HEK293T (cell line): ENCODE data around the gene GOSR1.
"Not testable (repeated sequence)": the region's sequence is repeated elsewhere in the genome, so short reads cannot be mapped to it uniquely, and the experiment has no call there.

Experiments used
- CTCF ChIA-PET: fragments of 350-600 bp; formaldehyde crosslinking; extraction: SDS; loops from one replicate; lab custom pipeline; 2021; ENCODE audit warnings: antibody characterized with exemption, inconsistent platforms; lab: Yijun Ruan, JAX
- POLR2A ChIA-PET: fragments of 350-600 bp; formaldehyde crosslinking; extraction: SDS; loops from one replicate; lab custom pipeline; 2020; ENCODE audit warnings: antibody characterized with exemption, inconsistent platforms; lab: Yijun Ruan, JAX
- DNase-seq: peaks from one replicate; pipeline ENCODE4 v3.0.0; 2012; ENCODE audit warnings: mixed read lengths; ENCODE audit errors: extremely low spot score
- ARNT ChIP-seq: fragments of 450-650 bp; IDR thresholded peaks from 2 replicates; pipeline ENCODE4 v1.6.1; 2017; ENCODE audit warnings: mild to moderate bottlenecking
- BHLHE40 ChIP-seq: fragments of 450-650 bp; IDR thresholded peaks from 2 replicates; pipeline ENCODE4 v1.6.1; 2016; ENCODE audit warnings: mild to moderate bottlenecking, moderate library complexity, borderline replicate concordance
- CTBP1 ChIP-seq: fragments of 450-650 bp; IDR thresholded peaks from 2 replicates; pipeline ENCODE4 v1.6.1; 2016; ENCODE audit warnings: borderline replicate concordance
- ELF4 ChIP-seq: fragments of 450-650 bp; IDR thresholded peaks from 2 replicates; pipeline ENCODE4 v1.6.1; 2017; ENCODE audit warnings: antibody characterized with exemption
- FOXA1 ChIP-seq: fragments of 450-650 bp; IDR thresholded peaks from 2 replicates; pipeline ENCODE4 v1.6.1; 2016; ENCODE audit warnings: mild to moderate bottlenecking
- FOXK2 ChIP-seq: fragments of 450-650 bp; IDR thresholded peaks from 2 replicates; pipeline ENCODE4 v1.6.1; 2016; ENCODE audit warnings: mild to moderate bottlenecking
- FOXM1 ChIP-seq: fragments of 450-650 bp; IDR thresholded peaks from 2 replicates; pipeline ENCODE4 v1.6.1; 2017; ENCODE audit warnings: mild to moderate bottlenecking, borderline replicate concordance
- HDGF ChIP-seq: fragments of 450-650 bp; IDR thresholded peaks from 2 replicates; pipeline ENCODE4 v1.6.1; 2017; ENCODE audit warnings: antibody characterized with exemption, borderline replicate concordance
- L3MBTL2 ChIP-seq: fragments of 450-650 bp; conservative IDR thresholded peaks from 2 replicates; pipeline ENCODE4 v1.6.1; 2016; ENCODE audit warnings: mild to moderate bottlenecking
- LEF1 ChIP-seq: fragments of 450-650 bp; IDR thresholded peaks from 2 replicates; pipeline ENCODE4 v1.6.1; 2017; ENCODE audit warnings: mild to moderate bottlenecking, borderline replicate concordance
- NFRKB ChIP-seq: fragments of 450-650 bp; IDR thresholded peaks from 2 replicates; pipeline ENCODE4 v1.6.1; 2016; ENCODE audit warnings: mild to moderate bottlenecking, moderate library complexity
- PKNOX1 ChIP-seq: fragments of 450-650 bp; IDR thresholded peaks from 2 replicates; pipeline ENCODE4 v1.6.1; 2016
- SP1 ChIP-seq: fragments of 450-650 bp; IDR thresholded peaks from 2 replicates; pipeline ENCODE4 v1.6.1; 2017
- SUZ12 ChIP-seq: fragments of 450-650 bp; IDR thresholded peaks from 2 replicates; pipeline ENCODE4 v1.6.1; 2016; ENCODE audit warnings: mild to moderate bottlenecking
- TARDBP ChIP-seq: fragments of 450-650 bp; IDR thresholded peaks from 2 replicates; pipeline ENCODE4 v1.6.1; 2016
- ZNF384 ChIP-seq: fragments of 450-650 bp; IDR thresholded peaks from 2 replicates; pipeline ENCODE4 v1.6.1; 2016

Gene GOSR1

DNA sequence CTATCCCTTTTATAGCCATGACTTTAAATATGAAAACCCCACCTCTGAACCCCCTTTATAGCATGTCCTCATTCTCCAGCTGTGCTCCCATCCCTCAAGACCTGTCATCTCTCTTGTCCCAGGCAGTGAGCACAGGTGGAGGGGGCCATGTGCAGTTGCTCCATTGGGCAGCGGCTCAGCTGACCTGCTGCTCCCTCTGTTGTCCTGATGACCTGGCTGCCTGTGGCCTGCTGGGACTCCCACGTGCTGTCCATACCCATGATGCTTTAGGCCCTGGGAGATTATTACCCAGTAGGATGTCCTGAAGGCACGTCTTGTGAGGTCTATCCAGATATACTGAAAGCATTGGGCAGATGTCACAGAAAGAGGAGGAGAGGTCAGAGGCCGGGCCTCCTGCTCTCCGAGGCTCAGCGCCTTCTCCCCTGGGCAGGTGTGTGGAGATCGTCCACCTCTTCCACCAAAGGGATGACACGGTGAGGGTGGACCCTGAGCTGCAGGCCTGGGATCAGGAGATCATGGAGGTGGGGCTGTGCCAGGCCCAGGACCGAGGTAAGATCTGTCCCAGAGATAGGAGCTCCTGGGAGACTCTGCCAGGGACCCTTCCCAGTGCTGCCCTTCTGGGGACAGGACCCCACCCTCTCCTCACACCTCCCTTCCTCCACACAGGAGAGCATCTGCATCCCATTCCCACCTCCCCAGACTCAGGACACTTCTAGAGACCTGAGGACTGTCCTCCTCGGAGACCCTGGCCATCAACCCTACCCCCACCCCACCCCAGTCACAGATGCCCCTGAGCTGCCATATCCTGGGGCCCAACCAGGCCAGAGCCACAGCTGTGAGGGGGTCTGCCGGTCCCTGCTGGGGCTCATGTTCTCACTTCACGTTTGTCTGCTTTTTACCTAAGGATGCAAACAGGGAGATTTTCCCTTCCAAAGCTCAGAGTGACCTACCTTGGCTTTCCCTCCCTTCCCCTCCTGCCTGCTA lies 58.0 kb downstream of the GOSR1 start:
- CTCF ChIA-PET, result no interaction called here
- no peak for DNase-seq
- POLR2A ChIA-PET, result interaction anchor here (0.7 kb wide), 1 partner anchor 9 kb away, joined by 3 read pairs; no protein-coding TSS in a partner anchor
- no peak for TF ChIP-seq NFRKB
- no peak for TF ChIP-seq CTBP1
- TF ChIP-seq L3MBTL2, result no peak
- no peak for TF ChIP-seq LEF1
- TF ChIP-seq SP1, result no peak
- TF ChIP-seq ZNF384, result no peak
- no peak for TF ChIP-seq TARDBP
- no peak for TF ChIP-seq HDGF
- TF ChIP-seq FOXK2, result no peak
- no peak for TF ChIP-seq ELF4
- no peak for TF ChIP-seq PKNOX1
- no peak for TF ChIP-seq ARNT
- TF ChIP-seq FOXM1, result no peak

DNA sequence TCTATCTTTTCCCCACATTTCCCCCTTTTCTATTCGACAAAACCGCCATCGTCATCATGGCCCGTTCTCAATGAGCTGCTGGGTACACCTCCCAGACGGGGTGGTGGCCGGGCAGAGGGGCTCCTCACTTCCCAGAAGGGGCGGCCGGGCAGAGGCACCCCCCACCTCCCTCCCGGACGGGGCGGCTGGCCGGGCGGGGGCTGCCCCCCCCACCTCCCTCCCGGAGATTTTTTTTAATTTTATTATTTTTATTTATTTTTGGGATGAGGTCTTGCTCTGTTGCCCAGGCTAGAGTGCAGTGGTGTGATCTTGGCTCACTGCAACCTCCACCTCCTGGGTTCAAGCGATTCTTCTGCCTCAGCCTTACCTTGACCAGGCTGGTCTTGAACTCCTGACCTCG lies 59.6 kb downstream of the GOSR1 start:
- DNase-seq, POLR2A ChIA-PET, CTCF ChIA-PET: not testable (repeated sequence)

DNA sequence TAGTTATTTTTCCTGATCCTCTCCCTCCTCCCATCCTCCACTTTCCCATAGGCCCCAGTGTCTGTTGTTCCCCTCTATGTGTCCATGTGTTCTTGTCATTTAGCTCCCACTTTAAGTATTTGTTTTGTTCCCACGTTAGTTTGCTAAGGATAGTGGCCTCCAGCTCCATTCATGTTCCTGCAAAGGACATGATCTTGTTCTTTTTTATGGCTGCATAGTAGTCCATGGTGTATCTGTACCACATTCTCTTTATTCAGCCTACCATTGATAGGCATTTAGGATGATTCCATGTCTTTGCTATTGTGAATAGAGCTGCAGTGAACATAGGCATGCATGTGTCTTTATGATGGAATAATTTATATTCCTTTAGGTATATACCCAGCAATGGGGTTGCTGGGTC lies 60.5 kb downstream of the GOSR1 start:
- DNase-seq, POLR2A ChIA-PET, CTCF ChIA-PET: not testable (repeated sequence)

GRCh38 chr17:30541802-30542201 lies 64.6 kb downstream of the GOSR1 start:
- no peak for DNase-seq
- POLR2A ChIA-PET, result no interaction called here
- CTCF ChIA-PET, result no interaction called here
- TF ChIP-seq PKNOX1, result no peak
- no peak for TF ChIP-seq FOXK2
- no peak for TF ChIP-seq ELF4
- no peak for TF ChIP-seq BHLHE40
- TF ChIP-seq NFRKB, result no peak
- no peak for TF ChIP-seq TARDBP
- no peak for TF ChIP-seq ARNT
- no peak for TF ChIP-seq L3MBTL2
- TF ChIP-seq ZNF384, result no peak
- TF ChIP-seq SUZ12, result no peak
- TF ChIP-seq HDGF, result no peak
- TF ChIP-seq SP1, result no peak
- TF ChIP-seq FOXA1, result no peak

GRCh38 chr17:30543456-30543855 lies 66.2 kb downstream of the GOSR1 start:
- TF ChIP-seq SUZ12, result no peak
- no peak for TF ChIP-seq TARDBP
- no peak for TF ChIP-seq L3MBTL2
- TF ChIP-seq LEF1, result no peak
- TF ChIP-seq BHLHE40, result no peak
- no peak for TF ChIP-seq FOXA1
- TF ChIP-seq PKNOX1, result no peak
- TF ChIP-seq HDGF, result no peak
- no peak for TF ChIP-seq FOXK2
- ChIA-PET CTCF (no interaction called here), POLR2A (no interaction called here)
- no peak for DNase-seq

DNA sequence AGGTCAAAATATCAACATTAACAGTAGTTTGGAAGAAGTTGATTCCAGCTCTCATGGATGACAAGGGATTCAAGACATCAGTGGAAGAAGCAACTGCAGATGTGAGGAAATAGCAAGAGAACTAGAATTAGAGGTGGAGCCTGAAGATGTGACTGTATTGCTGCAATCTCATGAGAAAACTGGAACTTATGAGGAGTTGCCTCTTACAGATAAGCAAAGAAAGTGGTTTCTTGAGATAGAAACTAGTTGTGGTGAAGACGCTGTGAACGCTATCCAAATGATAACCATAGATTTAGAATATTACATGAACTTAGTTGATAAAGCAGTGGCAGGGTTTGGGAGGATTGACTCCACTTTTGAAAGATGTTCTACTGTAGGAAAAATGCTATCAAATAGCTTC lies 67.8 kb downstream of the GOSR1 start:
- DNase-seq, result no peak
- TF ChIP-seq FOXK2 (no peak), CTBP1 (no peak), NFRKB (no peak), SP1 (no peak), BHLHE40 (no peak), FOXA1 (no peak), ELF4 (no peak), TARDBP (no peak), ZNF384 (no peak), ARNT (no peak), HDGF (no peak), SUZ12 (no peak), L3MBTL2 (no peak)
- POLR2A ChIA-PET, result interaction anchor here (1.0 kb wide), 1 partner anchor 10 kb away, joined by 3 read pairs; no protein-coding TSS in a partner anchor
- CTCF ChIA-PET, result no interaction called here
